NCI-H2196 (cell line): Measurements from ENCODE around the gene DHPS.
"Not testable (repeated sequence)": the region's sequence is repeated elsewhere in the genome, so short reads cannot be mapped to it uniquely, and the experiment has no call there.

ENCODE experiments used
- DNase-seq: peaks from one replicate; lab custom pipeline; 2025; ENCODE audit not compliant: unreplicated experiment; lab: John Stamatoyannopoulos, UW

The DHPS gene

DNA sequence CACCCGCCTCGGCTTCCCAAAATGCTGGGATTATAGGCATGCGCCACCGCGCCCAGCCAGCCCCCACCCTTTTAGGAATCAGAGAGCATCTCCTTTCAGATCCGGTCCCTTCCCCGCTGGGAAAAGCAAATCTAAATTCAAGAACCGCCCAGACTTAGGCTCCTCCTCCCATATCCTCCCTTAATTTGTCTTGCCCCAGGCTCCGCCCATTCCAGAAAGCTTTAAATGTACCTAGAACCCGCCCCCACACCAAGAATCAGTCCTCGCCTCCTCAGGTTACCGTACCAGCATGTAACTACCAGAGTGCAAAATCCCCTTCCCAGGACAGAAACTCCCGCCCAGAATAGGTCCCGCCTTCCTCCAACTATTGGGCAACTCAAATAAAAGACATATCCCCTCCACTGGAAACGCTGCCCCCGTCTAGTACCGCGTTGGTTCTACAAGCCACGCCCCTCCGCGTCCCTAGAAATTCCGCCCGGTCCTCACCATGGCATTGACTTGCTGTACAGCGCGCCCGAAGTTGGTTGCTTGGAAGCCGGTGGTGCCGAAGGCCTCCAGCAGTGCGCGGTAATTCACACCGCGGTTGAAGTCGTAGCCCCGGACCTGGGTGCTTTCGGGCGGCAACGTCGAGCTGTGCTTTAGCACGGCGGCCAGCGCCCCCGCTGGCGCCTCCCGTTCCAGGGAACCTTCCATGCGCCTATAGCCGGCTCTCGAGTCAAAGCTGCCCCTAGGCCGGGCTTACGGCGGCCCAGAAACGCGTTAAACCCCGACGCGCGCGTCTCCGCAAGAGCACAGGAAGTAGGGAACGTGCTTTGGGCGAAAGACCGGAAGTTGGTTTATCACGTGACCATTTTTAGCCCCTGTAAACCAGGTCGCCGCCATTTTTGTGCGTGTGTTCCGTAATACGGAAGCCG, at the start of gene DHPS:
Gene DHPS (minus strand): TSS at position 807 of the 914 bp plus-strand sequence. CDS start 114 bp downstream, at position 693.
- DNase-seq, result peak; percentile 97

GRCh38 chr19:12731337-12731736, 49.7 kb upstream of the DHPS start:
- DNase-seq, result no peak

DNA sequence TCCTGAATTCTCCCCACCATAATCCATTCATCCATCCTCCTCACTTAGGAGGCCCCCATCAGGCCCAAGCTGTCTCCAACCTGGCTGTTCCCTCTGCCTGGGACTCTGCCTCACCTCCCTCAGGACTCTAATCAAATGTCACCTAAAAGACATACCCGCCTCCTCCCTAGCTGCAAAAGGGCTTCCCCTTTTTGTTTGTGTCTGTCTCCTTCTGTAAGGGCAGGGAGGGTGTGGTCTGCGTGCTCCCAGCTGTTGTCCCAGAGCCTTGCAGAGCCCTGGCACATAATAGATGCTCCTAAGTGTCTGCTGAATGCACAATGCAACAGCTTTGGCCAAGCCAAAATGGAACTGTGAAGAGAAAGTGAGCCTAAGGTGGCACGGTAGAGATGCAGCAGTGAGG, 48.4 kb upstream of the DHPS start:
- DNase-seq, result no peak

DNA sequence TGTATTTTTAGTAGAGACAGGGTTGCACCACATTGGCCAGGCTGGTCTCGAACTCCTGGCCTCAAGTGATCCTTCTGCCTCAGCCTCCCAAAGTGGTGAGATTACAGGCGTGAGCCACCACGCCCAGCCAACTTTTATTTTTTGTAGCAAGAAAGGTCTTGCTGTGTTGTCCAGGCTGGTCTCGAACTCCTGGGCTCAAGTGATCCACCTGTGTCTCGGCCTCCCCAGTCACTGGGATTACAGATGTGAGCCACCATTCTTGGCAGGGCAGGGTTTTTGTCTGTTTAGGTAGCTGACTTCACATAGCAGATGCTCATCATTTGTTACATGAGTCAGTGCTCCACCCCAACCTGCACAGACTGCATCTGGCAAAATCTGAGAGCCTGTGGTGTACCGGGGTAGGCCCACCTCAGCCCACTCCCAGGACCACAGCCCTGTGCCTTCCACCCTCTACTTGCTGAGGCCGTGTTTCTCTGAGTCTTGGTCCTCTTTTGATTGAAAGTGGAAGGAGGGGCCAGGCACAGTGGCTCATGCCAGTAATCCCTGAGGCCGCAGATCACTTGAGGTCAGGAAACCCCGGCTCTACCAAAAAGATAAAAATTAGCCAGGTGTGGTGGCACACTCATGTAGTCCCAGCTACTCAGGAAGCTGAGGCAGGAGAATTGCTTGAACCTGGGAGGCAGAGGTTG, 46.2 kb upstream of the DHPS start:
- DNase-seq, result no peak

DNA sequence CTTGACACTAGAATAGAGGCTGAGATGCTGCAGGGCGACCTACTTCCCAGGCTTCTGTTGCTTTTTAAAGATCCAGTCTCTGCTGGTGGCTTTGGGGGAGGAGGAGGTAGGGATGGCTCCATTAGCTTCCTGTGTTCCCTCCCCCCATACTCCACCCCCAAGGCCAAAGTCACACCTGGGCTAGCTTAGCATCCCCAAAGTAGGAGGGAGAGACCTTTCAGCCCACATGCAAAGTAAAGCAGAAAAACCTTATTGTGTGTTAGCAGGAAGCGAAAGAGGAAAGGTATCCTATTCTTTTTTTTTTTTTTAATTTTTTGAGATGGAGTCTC, 45.3 kb upstream of the DHPS start:
- DNase-seq, result no peak

- not testable (repeated sequence) for DNase-seq
Measured at GRCh38 chr19:12725612-12726011, 43.9 kb upstream of the DHPS start.

DNA sequence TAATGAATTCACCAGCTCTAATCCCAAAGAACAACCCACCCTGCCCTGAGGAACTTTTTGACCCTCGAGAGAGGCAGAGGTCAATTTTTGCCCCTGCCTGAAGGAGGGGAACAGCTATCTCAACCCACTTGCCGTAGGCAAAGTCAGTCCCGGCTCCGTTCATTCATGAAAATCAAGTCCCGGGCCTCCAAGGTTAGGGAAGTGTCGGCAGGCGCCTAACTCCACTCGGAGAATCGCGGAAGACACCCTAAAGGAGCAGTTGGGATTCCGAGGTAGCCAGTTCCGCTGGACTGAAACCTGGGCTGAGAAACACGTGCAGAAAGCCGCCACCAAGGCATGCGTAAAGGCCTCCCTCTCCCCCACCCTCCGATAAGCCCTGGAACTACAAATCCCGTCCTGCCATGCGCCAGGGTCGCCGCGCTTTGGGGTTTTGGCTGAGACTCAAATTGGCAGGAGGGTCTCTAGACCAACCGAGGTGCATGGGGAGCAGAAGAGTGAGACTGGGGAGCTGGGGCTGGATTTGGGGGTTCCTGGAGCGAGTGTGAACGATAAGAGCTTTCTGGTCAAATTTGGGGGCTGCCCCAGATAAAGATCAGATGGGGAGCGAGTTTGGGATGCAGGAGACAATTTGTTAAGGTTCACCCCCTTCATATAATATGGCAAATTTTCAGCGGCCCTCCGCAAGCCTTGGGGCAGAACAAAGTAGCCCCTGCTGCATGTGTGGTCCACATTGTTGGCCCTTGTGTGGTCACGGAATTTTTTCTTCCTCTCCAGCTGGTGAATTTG, 42.2 kb upstream of the DHPS start, which contains the start of gene TNPO2:
Gene TNPO2 (minus strand): TSS at position 292 of the 786 bp plus-strand sequence. CDS start 2,955 bp downstream, outside the sequence.
- peak; percentile 71 for DNase-seq

GRCh38 chr19:12723381-12723640, 41.6 kb upstream of the DHPS start:
- no peak for DNase-seq

DNA sequence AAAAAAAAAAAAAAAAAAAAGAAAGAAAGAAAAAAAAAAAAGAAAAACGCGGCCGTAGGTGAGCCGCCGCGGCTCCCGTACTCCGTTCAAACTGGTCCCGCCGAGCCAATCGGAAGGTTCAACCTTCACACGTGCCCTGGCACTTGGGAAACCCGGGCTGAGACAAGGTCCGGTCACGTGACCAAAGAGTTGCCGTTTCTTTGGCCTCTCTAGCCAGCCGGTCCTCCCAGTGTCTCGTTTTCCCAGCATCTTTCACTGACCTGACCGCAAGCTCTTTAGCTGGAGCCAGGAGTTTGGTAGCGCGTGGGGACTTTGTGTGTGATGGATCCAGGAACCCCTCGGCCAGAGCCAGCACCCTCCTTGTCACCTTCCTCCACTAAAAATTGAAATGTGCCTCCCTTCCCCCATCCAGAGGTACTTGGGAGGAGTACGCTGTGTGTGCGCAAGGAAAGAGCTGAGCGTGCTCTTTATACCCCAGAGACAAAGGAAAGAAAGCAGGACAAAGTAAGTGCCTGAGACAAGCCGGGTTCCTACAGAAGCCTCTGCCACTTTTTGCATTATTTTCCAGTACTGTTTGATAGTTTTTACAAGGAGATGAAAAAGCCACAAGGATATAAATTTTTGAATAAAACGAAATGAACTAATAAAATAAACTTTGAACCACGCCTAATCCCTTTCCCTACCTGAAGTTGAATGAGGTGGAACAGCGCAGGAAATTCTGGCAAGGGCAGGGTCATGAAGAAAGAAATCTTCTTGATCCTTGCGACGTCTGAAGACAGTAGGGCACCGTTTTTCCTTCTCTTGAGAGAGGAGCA, 41.1 kb upstream of the DHPS start:
- DNase-seq, result peak; percentile 99

GRCh38 chr19:12721656-12722565, 40.2 kb upstream of the DHPS start:
- DNase-seq, result peak; percentile 30

DNA sequence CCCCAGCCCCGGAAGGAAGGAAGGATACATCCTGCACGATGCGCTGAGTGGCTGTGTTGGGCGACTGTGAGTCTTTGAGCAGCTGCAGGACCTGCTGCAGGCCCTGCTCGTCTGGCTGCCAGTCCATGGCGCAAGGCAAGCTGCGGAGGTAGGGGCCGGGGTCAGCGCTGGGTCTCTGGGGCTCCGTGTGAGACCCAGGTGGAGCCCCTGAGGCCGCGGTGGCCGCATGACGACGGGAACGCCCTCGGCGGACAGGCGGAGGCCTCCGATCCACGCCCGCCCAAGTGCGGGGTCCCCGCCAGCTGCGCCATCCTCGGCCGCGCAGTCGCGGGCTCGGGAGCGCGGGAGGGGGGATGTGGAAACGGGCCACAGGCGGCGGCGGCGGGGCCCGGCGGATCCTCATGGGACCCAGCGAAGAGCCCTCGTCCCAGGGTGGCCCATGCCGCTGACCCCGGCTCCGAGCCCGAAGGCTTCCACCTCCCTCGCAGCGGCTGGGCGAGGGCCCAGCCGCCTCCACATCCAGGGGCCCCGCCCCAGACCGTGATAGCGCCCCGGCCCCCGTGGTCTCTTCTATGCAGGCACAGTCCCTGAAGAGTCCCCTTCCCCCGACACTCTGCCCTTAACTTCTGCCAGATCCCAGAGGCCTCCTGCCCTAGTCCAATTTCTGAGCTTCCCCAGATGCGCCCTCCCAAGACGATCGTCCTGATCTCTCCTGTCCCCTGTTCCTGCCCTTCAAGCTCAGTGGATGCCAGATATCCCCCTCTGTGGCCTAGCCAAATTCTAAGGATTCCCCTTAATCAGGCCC, 39.4 kb upstream of the DHPS start:
- DNase-seq, result no peak

GRCh38 chr19:12720296-12720695, 38.6 kb upstream of the DHPS start:
- DNase-seq, result no peak

- DNase-seq, result no peak
Measured at GRCh38 chr19:12715929-12716328, 34.2 kb upstream of the DHPS start.

DNA sequence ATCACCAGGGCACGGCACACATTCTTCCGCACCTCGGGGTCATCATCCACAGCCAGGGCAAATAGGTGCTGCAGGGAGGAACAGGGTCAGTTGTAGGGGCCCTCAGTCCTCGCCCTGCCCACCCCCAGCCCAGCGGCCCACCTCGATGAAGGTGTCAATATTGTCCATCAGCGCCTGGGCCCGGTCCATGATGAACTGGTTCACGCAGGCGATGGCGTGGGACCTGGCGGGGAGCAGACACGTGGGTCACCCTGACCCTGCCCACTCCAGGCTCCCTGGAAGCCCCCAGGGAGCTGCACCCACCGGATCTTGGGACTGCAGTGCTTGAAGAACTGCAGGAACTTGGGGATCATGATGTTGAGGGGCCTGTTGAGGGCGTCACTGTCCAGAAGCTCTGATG, 33.4 kb upstream of the DHPS start:
- no peak for DNase-seq

DNA sequence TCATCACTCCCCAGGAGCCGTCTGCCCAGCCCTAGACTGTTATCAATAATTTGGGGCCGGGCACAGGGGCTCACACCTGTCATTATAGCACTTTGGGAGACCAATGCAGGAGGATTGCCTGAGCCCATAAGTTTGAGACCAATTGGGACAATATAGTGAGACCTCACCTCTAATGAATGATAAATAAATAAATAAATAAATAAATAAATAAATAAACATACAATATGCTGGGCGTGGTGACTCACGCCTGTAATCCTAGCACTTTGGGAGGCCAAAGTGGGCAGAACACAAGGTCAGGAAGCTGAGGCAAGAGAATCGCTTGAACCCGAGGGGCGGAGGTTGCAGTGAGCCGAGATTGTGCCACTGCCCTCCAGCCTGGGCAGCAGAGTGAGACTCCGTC, 31.6 kb upstream of the DHPS start:
- DNase-seq, result not testable (repeated sequence)

- DNase-seq, result not testable (repeated sequence)
Measured at GRCh38 chr19:12712077-12712476, 30.4 kb upstream of the DHPS start.

- no peak for DNase-seq
Measured at GRCh38 chr19:12711187-12711586, 29.5 kb upstream of the DHPS start.

- DNase-seq, result no peak
Measured at GRCh38 chr19:12708641-12709040, 27.0 kb upstream of the DHPS start.

- no peak for DNase-seq
Measured at GRCh38 chr19:12706332-12706718, 24.6 kb upstream of the DHPS start.
